Aorta (tissue), 5 donors: ENCODE results near the gene SMTNL2. TPM values are rescaled to one million over a fixed set of nuclear protein-coding genes. Genes with fewer than 3 reads are reported as not detected.

ENCODE experiments used
- ATAC-seq: fragments of 200-7000 bp; cut with Tn5 transposase; one replicate; pipeline ENCODE4 v1.9.1; 2022; ENCODE audit warnings: moderate library complexity; ENCODE audit not compliant: low FRiP score
- DNase-seq, 2 donors: peaks; one replicate each; pipeline ENCODE4 v3.0.0-alpha.2; 2020
- H3K27ac ChIP-seq, 2 donors: one replicate each; pipeline ENCODE4 v1.5.1; 2013; ENCODE audit warnings: low read length in 2 of 2, mild to moderate bottlenecking in 2 of 2, moderate library complexity in 2 of 2, control low read depth in 1 of 2, inconsistent platforms in 1 of 2, low read depth in 1 of 2
- H3K27me3 ChIP-seq, 2 donors: one replicate each; pipeline ENCODE4 v1.6.1; 2013; ENCODE audit warnings: control low read depth in 1 of 2, low read length in 1 of 2, mild to moderate bottlenecking in 1 of 2, moderate library complexity in 1 of 2; ENCODE audit not compliant: insufficient read depth in 2 of 2, control insufficient read depth in 1 of 2
- H3K36me3 ChIP-seq, 2 donors: one replicate each; pipeline ENCODE4 v1.6.1; 2013; ENCODE audit warnings: control low read depth in 1 of 2, low read length in 1 of 2, mild to moderate bottlenecking in 1 of 2; ENCODE audit not compliant: insufficient read depth in 2 of 2, control insufficient read depth in 1 of 2
- H3K4me1 ChIP-seq, 2 donors: one replicate each; pipeline ENCODE4 v1.6.1; 2013; ENCODE audit warnings: low read length in 2 of 2, control low read depth in 1 of 2, mild to moderate bottlenecking in 1 of 2, moderate library complexity in 1 of 2; ENCODE audit not compliant: insufficient read depth in 2 of 2, control insufficient read depth in 1 of 2
- H3K4me3 ChIP-seq, 2 donors: one replicate each; pipeline ENCODE4 v1.5.1; 2013; ENCODE audit warnings: low read length in 2 of 2, control low read depth in 1 of 2, mild to moderate bottlenecking in 1 of 2
- H3K9me3 ChIP-seq: one replicate; pipeline ENCODE4 v1.6.1; 2013; ENCODE audit warnings: mild to moderate bottlenecking, low read length; ENCODE audit not compliant: control insufficient read depth
- WGBS, 2 donors: extraction: QIAGEN DNeasy Blood & Tissue Kit; methylation state at CpG; one replicate each; pipeline ENCODE4 v1.1.7; 2013; 5-methylcytosine and 5-hydroxymethylcytosine counted together
- intact Hi-C, 2 donors: fragments of 100-400 bp; cut with DNase I; formaldehyde crosslinking; loops; one replicate each; pipeline versions ENCODE4 v1.14.2 to v1.15.0; 2022
- polyA plus RNA-seq, 2 donors: library from polyadenylated mRNA; stranded (reverse); fragments of 200-250 nt; gene quantifications; one replicate each; pipeline ENCODE4 v1.2.3, GENCODE V29; 2013
- total RNA-seq, 2 donors: library from RNA; stranded (reverse); fragmentation: NEBNext Ultra II Directional; extraction: Animal tissue kit (Norgen Biotek cat#: 25700); gene quantifications; one replicate each; pipeline ENCODE4 v1.2.1, GENCODE V29; 2021
- donor health status: healthy with polysubstance abuse.
- donor health status: Bipolar disorder and iron deficiency.
- donor health status: DM: no; HTN: no; CAD: no.
- donor health status: DM: no; HTN: no; CAD: no.
- donor health status: DM: yes; HTN: yes; CAD: no.

The SMTNL2 gene
- total and polyA plus RNA-seq, 4 donors = 0.49 to 1.7 TPM; not detected in 2

DNA sequence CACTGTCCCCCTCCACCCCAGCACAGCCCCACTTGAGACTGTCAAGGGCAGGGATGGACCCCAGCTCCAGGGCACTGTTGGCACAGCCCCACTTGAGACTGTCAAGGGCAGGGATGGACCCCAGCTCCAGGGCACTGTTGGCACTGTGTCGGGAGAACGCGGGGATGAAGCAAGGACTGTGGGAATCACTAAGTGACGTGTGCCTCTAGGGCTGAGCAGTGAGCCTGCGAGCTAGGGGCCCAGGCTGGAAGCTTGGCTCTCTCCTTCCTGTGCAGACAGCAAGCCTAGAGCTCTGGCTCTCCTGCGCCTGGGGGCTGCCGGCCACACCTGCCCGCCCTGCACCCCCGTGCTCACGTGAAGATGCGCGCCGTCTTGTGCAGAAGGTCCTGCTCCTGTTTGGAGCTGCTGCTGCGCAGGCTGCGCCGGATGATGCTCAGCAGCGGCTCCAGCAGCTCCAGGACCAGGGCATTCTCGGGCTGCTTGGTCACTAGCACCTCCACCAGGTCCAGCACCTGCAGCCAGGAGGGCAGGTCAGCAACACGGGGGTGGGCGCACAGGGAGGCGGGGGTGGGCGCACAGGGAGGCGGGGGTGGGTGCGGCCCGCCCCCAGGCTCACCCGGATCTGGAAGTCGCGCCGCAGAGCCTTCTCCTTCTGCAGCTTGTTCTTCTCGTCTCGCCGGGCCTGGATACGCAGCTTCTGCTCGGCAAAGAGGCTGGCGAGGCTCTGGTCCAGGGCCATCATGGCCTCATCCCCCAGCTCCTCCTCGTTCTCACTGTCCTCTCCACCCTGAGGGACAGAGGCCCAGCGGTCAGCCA lies 40.0 kb upstream of the SMTNL2 start:
- DNase-seq = no peak
- Histone ChIP-seq H3K27ac (no peak overlapping the region), H3K4me1 (no peaks in the 10 kb centered on the region), H3K36me3 (peaks cover 2 to 3% of the 10 kb centered on the region in 2 donors), H3K9me3 (no peaks in the 10 kb centered on the region), H3K27me3 (no peaks in the 10 kb centered on the region), H3K4me3 (no peak overlapping the region)
- no peak for ATAC-seq
- 90 to 92% methylated on average over 36 to 37 of the region's 37 CpGs for WGBS, 2 donors
- intact Hi-C loops = no loop called here

DNA sequence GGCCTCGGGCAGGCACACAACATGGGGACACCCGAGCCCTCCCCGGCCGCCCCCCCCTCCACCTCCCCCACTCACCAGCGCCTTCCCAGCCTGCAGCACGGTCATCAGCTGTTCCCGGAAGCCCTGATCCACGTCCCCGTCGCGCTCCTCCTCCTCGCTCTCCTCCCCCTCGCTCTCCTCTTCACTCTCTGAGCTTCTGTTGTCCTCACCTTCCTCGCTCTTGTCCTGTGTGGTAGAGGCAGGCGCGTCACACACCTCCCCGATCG lies 39.4 kb upstream of the SMTNL2 start:
- DNase-seq (no peak), ATAC-seq (no peak)
- 87 to 92% methylated on average over 15 to 18 of the region's 18 CpGs for WGBS, 2 donors
- no peak overlapping the region for H3K27ac ChIP-seq
- H3K4me1 ChIP-seq = no peaks in the 10 kb centered on the region
- intact Hi-C loops = no loop called here
- H3K36me3 ChIP-seq = peaks cover 0 to 3% of the 10 kb centered on the region in 2 donors
- H3K4me3 ChIP-seq = no peak overlapping the region
- H3K27me3 ChIP-seq = no peaks in the 10 kb centered on the region
- H3K9me3 ChIP-seq = no peaks in the 10 kb centered on the region

DNA sequence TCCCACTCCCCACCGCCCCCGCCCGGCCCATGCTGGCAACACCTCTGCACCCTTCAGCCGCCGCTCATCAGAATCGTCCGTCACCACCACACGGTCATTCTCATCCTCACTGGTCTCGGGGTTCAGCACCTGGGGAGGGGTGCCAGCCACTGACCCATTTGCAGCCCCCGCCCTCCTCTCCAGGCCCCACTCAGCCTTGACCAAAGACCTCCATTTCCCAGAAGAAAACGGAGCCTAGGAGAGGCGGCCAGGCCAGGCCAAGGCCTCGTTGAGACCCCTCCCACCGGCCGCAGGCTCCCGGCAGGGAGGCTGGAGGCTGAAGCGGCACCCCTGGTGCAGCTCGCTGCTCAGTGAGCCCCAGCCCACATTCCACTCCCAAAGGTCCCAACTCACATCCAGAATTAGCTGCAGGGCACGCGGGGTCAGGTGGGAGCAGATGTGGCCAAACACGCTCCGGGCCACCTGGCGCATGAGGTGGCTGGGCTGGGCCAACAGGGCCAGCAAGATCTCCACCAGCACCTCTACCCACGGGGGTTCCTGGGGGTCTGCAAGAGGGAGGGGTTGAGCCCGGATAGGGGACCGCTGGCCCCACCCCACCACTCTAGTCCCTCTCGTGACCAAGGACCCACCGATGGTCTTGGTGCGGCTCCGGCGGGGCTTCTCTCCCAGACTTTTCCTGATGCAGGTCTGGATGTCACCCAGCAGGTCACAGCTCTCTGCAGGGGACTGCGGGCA lies 38.9 kb upstream of the SMTNL2 start:
- H3K36me3 ChIP-seq = peaks cover 0 to 3% of the 10 kb centered on the region in 2 donors

GRCh38 chr17:4547118-4547906 lies 37.0 kb upstream of the SMTNL2 start:
- H3K27ac ChIP-seq = no peak overlapping the region
- 84 to 87% methylated on average over 17 of the region's 17 CpGs for whole genome bisulfite sequencing, 2 donors
- DNase-seq = no peak
- no peaks in the 10 kb centered on the region for H3K27me3 ChIP-seq
- no peaks in the 10 kb centered on the region for H3K4me1 ChIP-seq
- ATAC-seq = no peak
- H3K36me3 ChIP-seq = peaks cover 0 to 10% of the 10 kb centered on the region in 2 donors
- no peaks in the 10 kb centered on the region for H3K9me3 ChIP-seq
- intact Hi-C loops = no loop called here
- H3K4me3 ChIP-seq = no peak overlapping the region

More for the DNA sequence above, 38.9 kb upstream of the SMTNL2 start:
- DNase-seq (no peak), ATAC-seq (no peak)
- Histone ChIP-seq H3K4me3 (no peak overlapping the region), H3K27me3 (no peaks in the 10 kb centered on the region), H3K4me1 (no peaks in the 10 kb centered on the region), H3K9me3 (no peaks in the 10 kb centered on the region), H3K27ac (no peak overlapping the region)
- 91% methylated on average over 32 of the region's 32 CpGs for WGBS, 2 donors
- intact Hi-C loops = no loop called here

DNA sequence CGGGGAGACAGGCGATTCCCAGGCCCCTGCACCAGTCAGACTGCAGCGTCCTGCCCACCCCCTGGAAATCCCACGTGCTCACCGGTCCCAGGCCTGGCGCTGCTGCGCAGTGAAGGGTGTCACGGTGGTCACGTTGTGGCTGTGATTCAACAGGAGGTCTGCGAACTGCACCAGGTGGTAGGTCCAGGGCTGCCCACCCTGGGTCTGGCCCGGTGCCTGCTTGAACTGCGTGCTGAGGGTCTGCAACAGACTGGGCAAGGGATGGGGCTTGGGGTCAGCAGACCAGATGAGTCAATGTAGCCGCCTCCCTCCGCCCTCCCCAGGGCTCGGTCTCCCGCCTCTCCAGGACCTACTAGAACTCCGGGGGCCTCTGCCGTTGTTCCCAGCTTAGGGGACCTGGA lies 36.3 kb upstream of the SMTNL2 start:
- Histone ChIP-seq H3K27ac (no peak overlapping the region), H3K4me1 (no peaks in the 10 kb centered on the region), H3K27me3 (no peaks in the 10 kb centered on the region), H3K9me3 (no peaks in the 10 kb centered on the region), H3K36me3 (peaks cover 0 to 10% of the 10 kb centered on the region in 2 donors), H3K4me3 (no peak overlapping the region)
- intact Hi-C loops = no loop called here
- DNase-seq (no peak), ATAC-seq (no peak)
- 89 to 93% methylated on average over 18 of the region's 18 CpGs for WGBS, 2 donors

GRCh38 chr17:4548721-4549531 lies 35.4 kb upstream of the SMTNL2 start:
- no peak overlapping the region for H3K4me3 ChIP-seq
- H3K36me3 ChIP-seq = peaks cover 0 to 10% of the 10 kb centered on the region in 2 donors
- ATAC-seq (no peak), DNase-seq (no peak)
- no peaks in the 10 kb centered on the region for H3K4me1 ChIP-seq
- WGBS, 2 donors = 82 to 85% methylated on average over 24 of the region's 24 CpGs
- no peaks in the 10 kb centered on the region for H3K27me3 ChIP-seq
- no peak overlapping the region for H3K27ac ChIP-seq
- H3K9me3 ChIP-seq = no peaks in the 10 kb centered on the region
- intact Hi-C loops = no loop called here

- Histone ChIP-seq H3K4me1 (no peaks in the 10 kb centered on the region), H3K36me3 (peaks cover 0 to 10% of the 10 kb centered on the region in 2 donors), H3K9me3 (no peaks in the 10 kb centered on the region), H3K27me3 (no peaks in the 10 kb centered on the region), H3K4me3 (no peak overlapping the region), H3K27ac (no peak overlapping the region)
- intact Hi-C loops = no loop called here
- DNase-seq (no peak), ATAC-seq (no peak)
- WGBS, 2 donors = 84 to 87% methylated on average over 25 of the region's 25 CpGs
Observed at GRCh38 chr17:4549781-4550533, 34.4 kb upstream of the SMTNL2 start.
